Hematopoietic multipotent progenitor cell treated with erythropoietin and hydrocortisone succinate and interleukin-3 and kit ligand, for 15 days (in vitro differentiated cells): ENCODE measurements around the gene SMAD3.
A peak's percentile ranks its signal among the peaks of the same experiment; 100 is the strongest.

Source experiments
- DNase-seq: peaks from one replicate; pipeline ENCODE4 v3.0.0-alpha.2; 2015; ENCODE audit warnings: low spot score

The SMAD3 gene

DNA sequence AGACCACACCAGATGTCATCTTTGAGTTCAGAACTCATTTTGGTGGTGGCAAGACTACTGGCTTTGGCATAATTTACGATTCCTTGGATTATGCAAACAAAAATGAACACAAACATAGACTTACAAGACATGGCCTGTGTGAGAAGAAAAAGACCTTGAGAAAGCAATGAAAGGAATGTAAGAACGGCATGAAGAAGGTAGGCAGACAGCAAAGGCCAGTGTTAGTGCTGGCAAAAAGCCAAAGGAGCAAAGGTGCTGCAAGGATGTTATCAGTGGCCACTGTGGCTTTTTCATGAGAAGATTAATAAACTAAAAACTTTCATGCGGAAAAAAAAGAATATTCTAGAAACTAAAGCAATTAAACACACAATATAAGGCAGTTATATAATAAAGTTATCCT is 167.2 kb downstream of the SMAD3 start:
- no peak for DNase-seq

DNA sequence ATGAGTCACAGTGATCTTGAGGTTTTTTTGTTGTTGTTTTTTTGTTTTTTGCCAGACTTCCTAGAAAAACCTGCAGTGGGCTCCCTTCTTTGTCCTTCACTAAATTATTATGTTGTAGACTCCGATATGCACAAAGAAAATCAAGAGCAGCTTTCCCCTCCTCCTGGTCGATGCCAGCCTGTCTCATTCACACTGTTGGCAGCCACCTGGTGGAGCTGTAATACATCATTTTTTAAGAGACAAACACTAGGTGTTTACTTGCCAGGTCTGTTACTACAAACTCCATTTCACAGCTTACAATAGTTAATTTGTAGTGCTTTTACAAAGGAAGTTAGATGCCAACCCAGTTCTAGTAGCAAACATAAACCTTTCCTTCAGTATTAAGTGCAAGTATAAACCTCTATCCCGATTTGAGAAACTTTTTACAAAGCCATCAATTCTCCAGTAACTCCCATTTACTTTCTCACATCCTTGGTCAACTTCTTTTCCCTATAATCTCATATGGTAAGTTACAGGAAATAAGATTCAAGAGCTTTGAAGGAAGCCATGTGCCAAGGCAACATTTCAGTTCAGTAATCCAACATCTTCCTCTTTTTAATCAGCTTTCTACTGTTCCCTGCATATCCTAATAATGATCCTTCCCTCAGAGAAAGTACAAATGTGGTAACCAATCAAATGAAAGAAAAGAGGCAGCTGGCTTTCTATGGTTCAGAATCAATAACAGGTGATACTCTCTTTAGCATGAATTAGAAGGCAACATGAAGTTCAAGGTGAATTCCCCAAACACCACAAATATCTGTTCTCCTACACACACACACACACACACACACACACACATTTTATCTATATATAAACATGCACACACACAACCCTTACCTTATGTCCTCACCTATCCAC is 175.1 kb downstream of the SMAD3 start:
- DNase-seq = peak; percentile 10

DNA sequence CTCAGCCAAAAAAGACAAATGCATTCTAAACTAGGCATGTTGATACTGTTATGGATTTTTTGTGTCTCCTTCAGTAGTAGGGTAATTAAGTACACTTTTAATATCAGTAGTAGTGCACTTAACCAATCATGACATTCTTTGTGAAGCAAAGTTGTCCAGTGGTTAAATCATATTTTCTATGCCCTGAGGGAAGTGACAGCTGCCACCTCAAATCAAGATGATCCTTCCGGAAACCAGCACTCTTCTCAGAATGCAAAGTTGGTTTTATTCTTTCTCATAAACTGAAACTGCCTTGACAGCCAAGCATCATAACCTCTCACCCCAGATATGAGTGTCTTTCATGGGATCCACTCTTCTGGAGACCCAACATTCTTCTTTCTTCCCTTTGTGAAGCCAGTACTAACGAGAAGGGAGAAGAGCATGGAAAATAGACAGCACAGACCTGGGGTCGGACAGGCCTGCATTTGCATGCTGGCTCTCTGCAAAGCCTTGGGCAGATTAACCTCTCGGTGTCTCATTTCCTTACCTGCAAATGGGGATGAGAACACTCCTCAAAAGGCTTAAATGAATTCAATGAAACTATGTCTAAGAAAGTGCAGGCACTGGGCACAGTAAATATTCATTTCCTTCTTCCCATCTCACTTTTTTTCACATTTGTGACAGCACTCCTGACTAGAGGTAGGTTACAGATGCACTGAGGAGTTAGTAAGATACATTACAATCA is 175.9 kb downstream of the SMAD3 start:
- DNase-seq = no peak

DNA sequence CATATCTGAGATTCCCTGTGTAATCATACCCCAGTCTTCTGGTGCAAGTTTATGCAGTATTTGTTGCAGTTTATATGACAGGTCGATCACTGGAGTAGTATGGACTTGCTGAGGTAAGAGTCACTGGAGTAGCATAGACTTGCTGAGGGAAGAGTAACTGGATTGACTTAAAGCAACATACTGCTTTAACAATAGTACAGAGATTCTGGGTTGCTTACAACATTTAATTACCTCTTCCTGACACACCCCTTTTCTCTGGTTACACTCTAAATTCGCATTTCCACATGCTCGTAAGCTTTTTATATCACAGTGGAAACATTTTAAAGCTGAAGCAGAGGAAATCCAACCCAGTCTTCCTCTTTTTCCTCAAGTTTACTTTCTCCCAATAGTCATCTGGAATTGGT is 177.3 kb downstream of the SMAD3 start:
- no peak for DNase-seq
